PC-9 (cell line): ENCODE results near the gene OPTC. TPM values are rescaled to one million over a fixed set of nuclear protein-coding genes. Genes with fewer than 3 reads are reported as not detected.

Experiments
- BruUV-seq: library from RNA; stranded (reverse); fragments of 400-500 nt; replicated peaks from 2 replicates; lab custom pipeline; 2021; lab: Mats Ljungman, UMichigan
- CTCF ChIA-PET: fragments of 300-600 bp; sonication (Branson Sonifier 250); formaldehyde crosslinking; loops from one replicate; lab custom pipeline; 2022; ENCODE audit warnings: antibody characterized with exemption; lab: Charles Lee
- POLR2A ChIA-PET: fragments of 300-600 bp; sonication (Branson Sonifier 250); formaldehyde crosslinking; loops from one replicate; lab custom pipeline; 2022; ENCODE audit warnings: antibody characterized with exemption; ENCODE audit not compliant: unreplicated experiment; lab: Charles Lee
- DNase-seq, 2 experiments: peaks; one replicate each; pipeline versions ENCODE4 v3.0.0 to v3.0.0-alpha.2; 2015 to 2022; ENCODE audit warnings: mixed read lengths in 1 of 2
- H2AFZ ChIP-seq: fragments of 200-600 bp; sonication (generic); 2 replicates; pipeline ENCODE4 v1.8.1; 2017; ENCODE audit warnings: antibody characterized with exemption
- H3F3A ChIP-seq: fragments of 200-600 bp; sonication (generic); 2 replicates; pipeline ENCODE4 v1.8.1; 2017; ENCODE audit warnings: antibody characterized with exemption, mild to moderate bottlenecking, low read depth; ENCODE audit not compliant: insufficient read depth
- H3K27ac ChIP-seq: fragments of 200-600 bp; sonication (generic); 2 replicates; pipeline ENCODE4 v1.6.1; 2016; ENCODE audit warnings: mixed run types
- H3K27me3 ChIP-seq: fragments of 200-600 bp; sonication (generic); 2 replicates; pipeline ENCODE4 v1.6.1; 2016; ENCODE audit warnings: low read depth, mixed run types; ENCODE audit not compliant: insufficient read depth
- H3K36me3 ChIP-seq: fragments of 200-600 bp; sonication (generic); 2 replicates; pipeline ENCODE4 v1.6.1; 2016; ENCODE audit warnings: low read depth, mixed run types
- H3K4me1 ChIP-seq: fragments of 200-600 bp; sonication (generic); replicated peaks from 2 replicates; pipeline ENCODE4 v1.6.1; 2016; ENCODE audit warnings: mixed run types; ENCODE audit not compliant: insufficient read depth
- H3K4me2 ChIP-seq: fragments of 200-600 bp; sonication (generic); 2 replicates; pipeline ENCODE4 v1.6.1; 2017; ENCODE audit warnings: mixed run types
- H3K4me3 ChIP-seq: fragments of 200-600 bp; sonication (generic); 2 replicates; pipeline ENCODE4 v1.6.1; 2016; ENCODE audit warnings: mixed run types
- H3K79me2 ChIP-seq: fragments of 200-600 bp; sonication (generic); 2 replicates; pipeline ENCODE4 v1.6.1; 2017; ENCODE audit warnings: low read depth, mixed run types
- H3K9me2 ChIP-seq: fragments of 200-600 bp; sonication (generic); 2 replicates; pipeline ENCODE4 v1.8.1; 2017; ENCODE audit warnings: mild to moderate bottlenecking; ENCODE audit not compliant: insufficient read depth
- H3K9me3 ChIP-seq: fragments of 200-600 bp; sonication (generic); 2 replicates; pipeline ENCODE4 v1.8.1; 2016; ENCODE audit warnings: low read depth; ENCODE audit not compliant: insufficient read depth
- H4K20me1 ChIP-seq: fragments of 200-600 bp; sonication (generic); 2 replicates; pipeline ENCODE4 v1.8.1; 2017; ENCODE audit not compliant: insufficient read depth
- CTCF ChIP-seq: fragments of 200-600 bp; sonication (generic); conservative IDR thresholded peaks from 2 replicates; pipeline ENCODE4 v1.6.1; 2017; ENCODE audit warnings: mixed run types, antibody characterized with exemption, mild to moderate bottlenecking, moderate library complexity
- EZH2 ChIP-seq: fragments of 200-600 bp; sonication (generic); IDR thresholded peaks from 2 replicates; pipeline ENCODE4 v1.8.0; 2017; ENCODE audit warnings: antibody characterized with exemption, low read depth
- intact Hi-C: fragments of 100-400 bp; cut with micrococcal nuclease; formaldehyde crosslinking; loops from one replicate; pipeline ENCODE4 v1.10.0; 2022; ENCODE audit not compliant: unreplicated experiment
- total RNA-seq: library from RNA; stranded (reverse); gene quantifications from 2 replicates; pipeline ENCODE4 v1.2.3, GENCODE V29; 2021

The OPTC gene
- total RNA-seq, 1 experiment from 2014 or later = not detected

- TF ChIP-seq CTCF (no peak), EZH2 (no peak)
- DNase-seq = no peak
- CTCF ChIA-PET = no interaction called here
Observed at GRCh38 chr1:203531063-203531462, 37.1 kb downstream of the OPTC start.

GRCh38 chr1:203534012-203534411, 40.1 kb downstream of the OPTC start:
- no TSS peak for BruUV-seq

More at GRCh38 chr1:203531063-203531462, 37.1 kb downstream of the OPTC start:
- peaks cover 48% of the 10 kb centered on the region for H3F3A ChIP-seq
- POLR2A ChIA-PET = no interaction called here
- no peaks in the 10 kb centered on the region for H3K9me3 ChIP-seq
- no peaks in the 10 kb centered on the region for H3K36me3 ChIP-seq
- H3K4me2 ChIP-seq = no peak overlapping the region
- H3K9me2 ChIP-seq = no peaks in the 10 kb centered on the region
- H3K27ac ChIP-seq = no peak overlapping the region
- H4K20me1 ChIP-seq = no peaks in the 10 kb centered on the region
- intact Hi-C loops = no loop called here
- BruUV-seq = no TSS peak
- no peak overlapping the region for H3K4me3 ChIP-seq
- no peak overlapping the region for H2AFZ ChIP-seq
- no peaks in the 10 kb centered on the region for H3K27me3 ChIP-seq
- H3K4me1 ChIP-seq = peaks cover 56% of the 10 kb centered on the region
- no peaks in the 10 kb centered on the region for H3K79me2 ChIP-seq

GRCh38 chr1:203534526-203534925, 40.6 kb downstream of the OPTC start:
- Histone ChIP-seq H3K9me3 (no peaks in the 10 kb centered on the region), H3K9me2 (no peaks in the 10 kb centered on the region), H3K36me3 (no peaks in the 10 kb centered on the region), H3K4me1 (peaks cover 72% of the 10 kb centered on the region), H3K4me2 (peak overlapping the region; percentile 66), H4K20me1 (no peaks in the 10 kb centered on the region), H3K79me2 (no peaks in the 10 kb centered on the region), H3K4me3 (no peak overlapping the region), H3F3A (peaks cover 66% of the 10 kb centered on the region), H2AFZ (peak overlapping the region; percentile 20; the same call in 1 of the 2 replicates), H3K27me3 (no peaks in the 10 kb centered on the region), H3K27ac (peak overlapping the region; percentile 93)
- ChIA-PET POLR2A (no interaction called here), CTCF (interaction anchor here (0.6 kb wide), 2 partner anchors 129 to 728 kb away, joined by 3 to 5 read pairs; no protein-coding TSS in a partner anchor)
- intact Hi-C loops = no loop called here
- no TSS peak for BruUV-seq
- peak; percentile 81 to 95 for DNase-seq
- TF ChIP-seq EZH2 = no peak
- TF ChIP-seq CTCF = no peak

More at GRCh38 chr1:203534012-203534411, 40.1 kb downstream of the OPTC start:
- no peak for DNase-seq
- no peak overlapping the region for H3K4me3 ChIP-seq
- no peaks in the 10 kb centered on the region for H3K79me2 ChIP-seq
- H2AFZ ChIP-seq = peak overlapping the region; percentile 20; the same call in 1 of the 2 replicates
- peak overlapping the region; percentile 93 for H3K27ac ChIP-seq
- no peaks in the 10 kb centered on the region for H3K27me3 ChIP-seq
- ChIA-PET POLR2A (no interaction called here), CTCF (no interaction called here)
- peaks cover 67% of the 10 kb centered on the region for H3K4me1 ChIP-seq
- H3K36me3 ChIP-seq = no peaks in the 10 kb centered on the region
- no peaks in the 10 kb centered on the region for H3K9me3 ChIP-seq
- H3F3A ChIP-seq = peaks cover 65% of the 10 kb centered on the region
- intact Hi-C loops = no loop called here
- no peaks in the 10 kb centered on the region for H3K9me2 ChIP-seq
- peak overlapping the region; percentile 66 for H3K4me2 ChIP-seq
- TF ChIP-seq CTCF (no peak), EZH2 (no peak)
- H4K20me1 ChIP-seq = no peaks in the 10 kb centered on the region
